ENCODE measurements around the gene KSR2.

KSR2 gene

GRCh38 chr12:117567644-117568216, 401.1 kb downstream of the KSR2 start:
- no peak for DNase-seq

- DNase-seq = no peak
Measured at GRCh38 chr12:117564881-117565280, 403.9 kb downstream of the KSR2 start.

DNA sequence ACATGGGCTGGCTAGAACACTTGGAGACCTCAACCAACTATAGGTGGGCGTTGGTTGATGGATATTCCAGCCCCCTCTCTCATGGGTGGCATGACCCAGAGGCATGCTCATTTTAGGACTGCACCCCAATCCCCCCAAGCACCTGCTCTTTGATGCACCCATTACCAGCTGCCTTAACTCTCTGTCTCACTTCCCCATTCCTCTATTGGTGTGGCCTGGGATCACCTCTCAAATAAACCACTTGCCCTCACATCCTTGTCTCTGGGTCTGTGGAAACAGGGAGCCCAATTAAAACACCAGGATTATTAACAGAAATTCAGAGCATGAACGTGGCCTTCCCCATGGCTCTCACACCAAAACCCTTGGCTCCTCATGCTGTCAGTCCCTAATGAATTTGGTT, 405.1 kb downstream of the KSR2 start:
- no peak for DNase-seq

DNA sequence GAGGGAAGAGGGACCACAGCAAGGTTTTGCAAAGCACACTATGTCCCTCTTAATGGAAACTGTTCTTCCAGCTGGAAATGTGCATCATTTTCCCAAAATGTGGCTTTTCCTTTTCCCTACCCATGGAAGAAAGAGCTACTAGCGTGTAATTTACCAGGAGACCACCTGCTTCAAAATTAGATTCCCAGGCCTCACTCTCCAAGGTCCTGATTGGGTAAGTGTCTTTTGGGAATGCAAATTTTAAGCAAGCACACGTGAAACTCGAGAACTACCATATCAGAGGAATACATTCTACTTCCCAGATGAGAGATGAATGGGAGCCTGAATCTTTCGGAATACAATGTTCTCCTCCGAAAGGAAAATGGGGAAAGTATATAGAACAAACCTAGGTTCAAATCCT, 405.8 kb downstream of the KSR2 start:
- DNase-seq = no peak

DNA sequence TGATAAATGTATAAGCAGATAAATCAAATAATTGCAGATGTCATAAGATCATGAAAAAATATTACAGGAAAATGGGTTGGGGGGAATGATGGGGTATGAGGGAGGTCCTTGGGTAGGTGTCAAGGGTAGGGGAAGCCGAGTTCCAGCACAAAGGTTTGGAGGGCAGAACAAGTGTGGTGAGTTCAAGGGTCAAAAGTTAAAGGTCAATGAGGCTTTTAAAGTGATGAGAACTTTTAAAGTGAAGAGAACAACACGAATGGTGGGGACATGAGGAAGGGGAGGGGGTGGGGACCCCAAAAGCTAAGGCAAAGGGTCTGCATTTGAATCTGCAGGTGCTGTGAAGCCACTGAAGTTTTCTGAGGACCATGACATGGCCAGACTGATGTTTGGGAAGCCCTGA, 406.8 kb downstream of the KSR2 start:
- no peak for DNase-seq

- no peak for DNase-seq
Measured at GRCh38 chr12:117559978-117560377, 408.8 kb downstream of the KSR2 start.

GRCh38 chr12:117555889-117556288, 412.9 kb downstream of the KSR2 start:
- DNase-seq = no peak

DNA sequence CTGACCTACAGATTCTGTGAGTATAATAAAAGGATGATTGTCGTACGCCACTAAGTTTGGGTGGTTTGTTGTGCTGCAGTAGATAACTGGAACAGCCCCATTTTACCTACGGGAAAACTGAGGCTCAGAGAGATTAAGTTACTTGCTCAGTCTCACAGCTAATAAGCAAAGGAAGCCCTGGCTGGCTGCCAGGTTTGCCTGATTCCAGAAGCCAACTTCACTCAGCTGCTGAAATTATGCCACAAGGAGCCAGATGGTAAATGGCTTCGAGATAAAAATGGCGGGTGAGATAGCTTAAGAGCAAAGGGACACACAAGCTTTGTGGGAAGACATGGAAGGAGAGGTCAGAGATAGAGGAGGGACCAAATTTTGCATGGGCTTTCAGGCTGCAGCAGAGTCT, 415.8 kb downstream of the KSR2 start:
- no peak for DNase-seq

GRCh38 chr12:117551665-117552064, 417.1 kb downstream of the KSR2 start:
- DNase-seq = no peak

DNA sequence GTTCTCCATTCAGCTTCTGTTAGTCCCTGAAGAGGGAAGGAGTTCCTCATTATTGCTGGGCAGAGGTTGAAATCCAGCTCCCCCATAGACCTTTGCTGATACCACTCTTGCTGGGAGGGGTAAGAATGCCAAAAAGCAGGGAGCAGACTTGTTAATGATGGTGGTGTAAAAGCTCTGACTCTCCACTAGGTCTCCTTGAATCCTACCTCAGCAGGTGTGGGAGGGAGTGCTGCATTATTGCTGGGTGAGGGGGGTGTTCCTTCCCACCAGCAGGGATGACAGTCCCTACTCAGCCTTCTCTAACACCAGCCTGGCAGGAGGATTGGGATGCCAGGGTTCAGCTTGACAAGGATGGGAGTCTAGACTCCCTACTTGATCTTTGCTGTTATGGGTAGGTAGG, 421.6 kb downstream of the KSR2 start:
- no peak for DNase-seq

GRCh38 chr12:117545216-117545615, 423.6 kb downstream of the KSR2 start:
- no peak for DNase-seq

GRCh38 chr12:117540011-117540410, 428.8 kb downstream of the KSR2 start:
- no peak for DNase-seq

GRCh38 chr12:117538926-117539325, 429.9 kb downstream of the KSR2 start:
- DNase-seq = no peak

- DNase-seq = no peak
Measured at GRCh38 chr12:117538032-117538690, 430.6 kb downstream of the KSR2 start.

DNA sequence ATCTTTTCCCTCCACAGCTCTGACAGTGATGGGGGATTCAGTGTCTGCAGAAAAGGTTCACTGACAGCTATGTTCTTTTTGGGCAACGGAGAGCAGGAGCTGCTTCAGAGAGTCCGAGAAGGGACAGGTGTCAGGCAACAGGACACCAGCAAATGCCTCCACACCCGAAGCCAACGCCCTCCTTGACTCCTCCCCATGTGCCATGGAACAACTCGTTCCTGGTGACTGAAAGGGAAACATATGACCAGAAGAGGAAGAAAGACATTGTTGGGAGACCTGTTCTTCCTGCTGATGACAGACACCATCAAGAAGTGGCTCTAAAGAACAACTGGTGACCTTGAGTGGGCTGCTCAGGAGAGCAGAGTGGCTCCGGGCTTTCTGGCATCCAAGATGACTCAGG, 435.1 kb downstream of the KSR2 start:
- DNase-seq = no peak

GRCh38 chr12:117530796-117531195, 438.0 kb downstream of the KSR2 start:
- DNase-seq = no peak

GRCh38 chr12:117528538-117528937, 440.3 kb downstream of the KSR2 start:
- DNase-seq = no peak

- DNase-seq = no peak
Measured at GRCh38 chr12:117527479-117527855, 441.3 kb downstream of the KSR2 start.

DNA sequence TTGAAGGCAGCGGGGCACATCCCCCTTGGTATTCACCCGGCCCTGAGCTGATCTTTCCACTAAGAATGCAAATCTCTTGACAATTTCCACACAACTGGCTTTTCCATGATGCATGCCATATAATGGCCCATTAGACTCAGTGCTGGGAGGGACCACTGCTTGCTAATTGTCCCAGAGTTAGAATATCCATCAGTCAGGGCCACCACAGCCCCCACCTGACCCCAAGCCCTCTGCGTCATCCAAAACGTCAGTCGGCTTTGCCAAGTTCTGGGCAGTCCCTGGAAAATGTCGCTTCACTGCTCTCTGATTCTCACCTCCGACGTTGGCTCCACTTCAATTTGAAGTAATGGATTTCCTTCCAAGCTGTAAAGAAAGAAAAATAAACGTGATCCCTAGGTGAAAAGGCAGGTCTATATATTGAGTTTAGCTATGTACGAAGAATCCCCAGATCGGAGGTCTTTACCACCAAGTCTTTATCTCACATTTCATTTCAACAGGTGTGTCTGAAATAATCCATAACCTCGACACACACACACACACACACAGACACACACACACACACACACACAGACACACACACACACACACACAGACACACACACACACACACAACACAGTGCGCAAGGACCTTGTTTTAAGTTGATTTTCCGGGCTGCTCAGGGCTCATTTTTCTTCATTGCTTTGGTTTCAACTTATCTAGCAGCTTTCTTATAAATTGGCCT, 441.9 kb downstream of the KSR2 start:
- no peak for DNase-seq

- no peak for DNase-seq
Measured at GRCh38 chr12:117525766-117526165, 443.0 kb downstream of the KSR2 start.

DNA sequence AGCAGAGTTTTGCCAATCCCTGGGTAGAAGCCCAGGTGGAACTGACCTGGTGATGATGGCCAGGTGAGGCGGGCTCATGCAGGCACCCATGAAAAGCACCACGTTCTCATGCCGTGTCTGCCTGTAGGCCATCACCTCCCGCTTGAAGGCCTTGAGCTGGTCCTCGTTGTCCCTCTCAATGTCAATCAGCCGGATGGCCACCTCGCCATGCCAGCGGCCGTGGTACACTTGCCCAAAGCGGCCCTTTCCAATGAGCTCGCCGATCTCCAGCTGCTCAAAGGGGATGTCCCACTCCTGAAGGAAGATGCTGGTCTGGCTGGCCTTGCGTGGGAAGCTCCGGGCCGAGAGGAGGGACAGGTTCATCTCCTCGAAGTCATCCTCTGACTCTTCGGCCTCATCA, 444.0 kb downstream of the KSR2 start:
- DNase-seq = no peak

- no peak for DNase-seq
Measured at GRCh38 chr12:117523971-117524370, 444.8 kb downstream of the KSR2 start.

DNA sequence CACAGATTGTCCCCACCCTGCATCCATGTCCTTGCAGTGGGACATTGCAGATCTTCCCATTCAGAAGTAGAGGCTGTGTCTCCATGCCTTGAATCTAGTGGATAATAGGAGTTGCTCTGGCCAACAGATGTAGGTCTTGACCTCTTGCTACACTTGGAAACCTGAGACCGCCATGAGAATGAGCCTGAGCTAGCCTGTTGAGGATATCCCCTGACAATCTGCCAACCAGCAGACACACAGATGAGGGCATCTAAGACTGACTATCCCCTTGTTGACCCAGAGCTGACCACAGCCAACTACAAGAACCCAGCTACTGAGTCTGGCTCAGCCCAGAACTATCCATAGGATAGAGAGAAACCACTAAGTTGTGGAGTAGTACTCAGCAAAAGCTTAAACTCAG, 446.2 kb downstream of the KSR2 start:
- DNase-seq = no peak

- no peak for DNase-seq
Measured at GRCh38 chr12:117521867-117522266, 446.9 kb downstream of the KSR2 start.

DNA sequence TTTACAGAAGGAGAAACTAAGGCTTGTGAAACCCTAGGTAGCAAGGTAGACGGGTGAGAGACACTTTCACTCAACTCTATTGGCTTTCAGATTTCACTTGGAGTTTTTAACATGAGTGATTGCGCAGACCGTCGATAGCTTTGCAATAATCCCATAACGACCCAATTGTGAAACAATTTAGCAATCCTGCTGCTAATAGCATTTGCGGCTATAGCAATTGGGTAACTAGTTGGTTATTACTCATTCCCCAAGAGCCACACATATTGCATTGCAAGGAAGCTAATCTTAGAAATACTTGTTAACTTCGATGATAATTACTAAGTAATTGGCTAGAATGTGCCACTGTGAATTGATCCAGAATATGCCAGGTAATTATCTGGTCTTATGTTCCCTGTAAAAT, 447.4 kb downstream of the KSR2 start:
- no peak for DNase-seq

All from NCI-H446 treated with DMSO at 0.1 percent for 48 hours (cell line).